NB4 (cell line): ENCODE measurements around the gene PDXK.

Experiments
- CTCF ChIP-seq: IDR thresholded peaks from one replicate; pipeline ENCODE4 v1.5.1; 2012; ENCODE audit warnings: low read depth, low read length
- MAX ChIP-seq: IDR thresholded peaks from 2 replicates; pipeline ENCODE4 v1.6.1; 2011; ENCODE audit warnings: low read depth, low read length

GRCh38 chr21:43794857-43795256 lies 75.9 kb downstream of the PDXK start:
- TF ChIP-seq CTCF: no peak
- TF ChIP-seq MAX: no peak
